ENCODE data around the gene DRD3.

GRCh38 chr3:114175204-114175987, 3.5 kb downstream of the DRD3 start:
- TF ChIP-seq CTCF (IDR thresholded peaks at IDR 0.05; ENCODE audit: low read depth, low read length, missing input control) = no peak
- TF ChIP-seq YY1 (IDR thresholded peaks at IDR 0.05) = no peak
- TF ChIP-seq RAD21 (IDR thresholded peaks at IDR 0.05) = no peak
- no peak for TF ChIP-seq JUND (IDR thresholded peaks at IDR 0.05)
- TF ChIP-seq REST (IDR thresholded peaks at IDR 0.05) = no peak
- no peak for TF ChIP-seq ZBTB33 (IDR thresholded peaks at IDR 0.05)
- no peak for TF ChIP-seq MAX (IDR thresholded peaks at IDR 0.05)

All from liver (tissue), 3 donors.